Brain microvascular endothelial cell (primary cell): ENCODE results near the gene JAG1.

ENCODE experiments used
- DNase-seq: peaks from one replicate; pipeline ENCODE4 v3.0.0-alpha.2; 2020
- H3K27ac ChIP-seq: fragments of 250-450 bp; sonication (Bioruptor Pico); 2 replicates; pipeline ENCODE4 v1.5.1; 2020; ENCODE audit warnings: mild to moderate bottlenecking, moderate library complexity
- H3K27me3 ChIP-seq: fragments of 250-450 bp; sonication (Bioruptor Pico); replicated peaks from 2 replicates; pipeline ENCODE4 v1.5.1; 2020; ENCODE audit warnings: mild to moderate bottlenecking
- H3K36me3 ChIP-seq: fragments of 250-450 bp; sonication (Bioruptor Pico); replicated peaks from 2 replicates; pipeline ENCODE4 v1.5.1; 2020; ENCODE audit warnings: mild to moderate bottlenecking
- H3K4me3 ChIP-seq: 2 replicates; pipeline ENCODE4 v1.5.1; 2011; ENCODE audit warnings: low read depth, mild to moderate bottlenecking, control low read depth, low read length, moderate library complexity
- in situ Hi-C: cut with HindIII; loops from 2 replicates; pipeline ENCODE4 v1.10.0; 2017; ENCODE audit warnings: low sequenced_read_pairs, low pct_ligation_motif_present
- TF ChIP-seq, protein P1 (sequence below): IDR thresholded peaks from 2 replicates; pipeline ENCODE4 v1.5.1; 2011; ENCODE audit warnings: low read depth, mild to moderate bottlenecking, moderate library complexity, low read length, control low read depth, inconsistent platforms; ENCODE audit errors: missing control alignments

JAG1 gene

DNA sequence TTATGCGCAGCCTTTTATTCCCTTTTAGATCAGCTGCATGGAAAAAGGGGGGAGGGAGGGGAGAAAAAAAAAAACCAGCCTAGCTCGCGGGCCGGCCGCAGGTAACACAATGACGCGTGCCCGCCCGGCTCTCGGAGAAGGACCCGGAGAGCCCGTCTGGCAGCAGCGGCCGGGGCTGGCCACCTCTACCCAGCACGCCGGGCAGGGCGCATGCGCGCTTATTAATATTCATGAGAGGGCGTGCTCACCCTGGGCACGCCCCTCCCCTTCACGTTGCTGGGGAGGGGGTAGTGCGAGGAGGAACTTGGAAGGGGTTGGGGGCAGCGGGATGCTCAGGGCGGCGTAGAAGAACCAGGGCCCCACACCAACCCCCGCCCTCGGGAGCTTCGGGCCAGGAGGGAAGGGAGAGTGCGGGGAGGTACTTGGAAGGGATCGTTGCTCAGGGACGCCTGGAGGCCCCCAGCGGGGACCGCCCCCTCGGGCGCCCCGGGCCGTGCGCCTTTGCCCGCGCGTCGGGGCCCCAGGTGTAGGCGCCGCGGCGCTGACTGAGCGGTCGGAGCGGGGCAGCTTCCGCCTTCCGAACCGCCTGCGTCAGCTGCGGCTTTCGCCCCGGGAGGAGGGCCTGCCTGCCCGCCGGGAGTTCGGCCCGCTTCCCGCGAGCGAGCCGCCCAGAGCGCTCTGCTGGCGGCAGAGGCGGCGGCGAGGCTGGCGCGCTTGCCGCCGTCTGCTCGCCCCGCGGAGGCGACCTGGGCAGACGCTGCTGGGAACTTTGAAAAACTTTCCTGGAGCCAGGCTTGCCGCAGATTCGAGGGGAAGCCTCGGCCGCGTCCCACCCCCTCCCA is at the start of gene JAG1:
JAG1 (minus strand) TSS at position 158 of the 842 bp plus-strand sequence. CDS start 469 bp downstream, outside the sequence.
- in situ Hi-C loops, result no loop called here
- Histone ChIP-seq H3K27me3 (no peaks in the 10 kb centered on the region), H3K36me3 (peaks cover 13% of the 10 kb centered on the region), H3K27ac (peak within 1 kb of the TSS; percentile 97), H3K4me3 (peak within 1 kb of the TSS; percentile 86)
- DNase-seq, result peak; percentile 92
- TF ChIP-seq, protein P1, sequence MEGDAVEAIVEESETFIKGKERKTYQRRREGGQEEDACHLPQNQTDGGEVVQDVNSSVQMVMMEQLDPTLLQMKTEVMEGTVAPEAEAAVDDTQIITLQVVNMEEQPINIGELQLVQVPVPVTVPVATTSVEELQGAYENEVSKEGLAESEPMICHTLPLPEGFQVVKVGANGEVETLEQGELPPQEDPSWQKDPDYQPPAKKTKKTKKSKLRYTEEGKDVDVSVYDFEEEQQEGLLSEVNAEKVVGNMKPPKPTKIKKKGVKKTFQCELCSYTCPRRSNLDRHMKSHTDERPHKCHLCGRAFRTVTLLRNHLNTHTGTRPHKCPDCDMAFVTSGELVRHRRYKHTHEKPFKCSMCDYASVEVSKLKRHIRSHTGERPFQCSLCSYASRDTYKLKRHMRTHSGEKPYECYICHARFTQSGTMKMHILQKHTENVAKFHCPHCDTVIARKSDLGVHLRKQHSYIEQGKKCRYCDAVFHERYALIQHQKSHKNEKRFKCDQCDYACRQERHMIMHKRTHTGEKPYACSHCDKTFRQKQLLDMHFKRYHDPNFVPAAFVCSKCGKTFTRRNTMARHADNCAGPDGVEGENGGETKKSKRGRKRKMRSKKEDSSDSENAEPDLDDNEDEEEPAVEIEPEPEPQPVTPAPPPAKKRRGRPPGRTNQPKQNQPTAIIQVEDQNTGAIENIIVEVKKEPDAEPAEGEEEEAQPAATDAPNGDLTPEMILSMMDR, result no peak

DNA sequence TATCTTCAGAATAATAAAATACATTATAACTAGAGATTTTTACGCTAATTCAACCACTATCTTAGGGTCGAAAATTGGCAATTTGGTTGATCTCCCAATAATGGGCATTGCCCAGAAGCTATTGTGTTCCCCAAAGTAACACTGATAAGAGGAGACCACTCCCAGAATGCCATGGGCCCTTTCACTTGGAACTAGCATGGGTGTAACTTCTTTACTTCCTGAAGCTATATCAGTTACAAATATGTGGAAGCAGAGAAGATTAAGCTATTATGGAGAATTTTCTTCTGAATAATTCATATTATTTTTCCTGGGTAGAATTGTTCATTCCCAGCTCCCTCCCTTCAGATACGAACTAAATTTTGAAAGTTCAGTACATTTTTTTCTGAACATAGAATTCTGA is 48.2 kb upstream of the JAG1 start:
- TF ChIP-seq, protein P1, result no peak
- no peaks in the 10 kb centered on the region for H3K36me3 ChIP-seq
- H3K4me3 ChIP-seq, result no peak overlapping the region
- H3K27me3 ChIP-seq, result no peaks in the 10 kb centered on the region
- DNase-seq, result no peak
- no peak overlapping the region for H3K27ac ChIP-seq
- in situ Hi-C loops, result no loop called here

DNA sequence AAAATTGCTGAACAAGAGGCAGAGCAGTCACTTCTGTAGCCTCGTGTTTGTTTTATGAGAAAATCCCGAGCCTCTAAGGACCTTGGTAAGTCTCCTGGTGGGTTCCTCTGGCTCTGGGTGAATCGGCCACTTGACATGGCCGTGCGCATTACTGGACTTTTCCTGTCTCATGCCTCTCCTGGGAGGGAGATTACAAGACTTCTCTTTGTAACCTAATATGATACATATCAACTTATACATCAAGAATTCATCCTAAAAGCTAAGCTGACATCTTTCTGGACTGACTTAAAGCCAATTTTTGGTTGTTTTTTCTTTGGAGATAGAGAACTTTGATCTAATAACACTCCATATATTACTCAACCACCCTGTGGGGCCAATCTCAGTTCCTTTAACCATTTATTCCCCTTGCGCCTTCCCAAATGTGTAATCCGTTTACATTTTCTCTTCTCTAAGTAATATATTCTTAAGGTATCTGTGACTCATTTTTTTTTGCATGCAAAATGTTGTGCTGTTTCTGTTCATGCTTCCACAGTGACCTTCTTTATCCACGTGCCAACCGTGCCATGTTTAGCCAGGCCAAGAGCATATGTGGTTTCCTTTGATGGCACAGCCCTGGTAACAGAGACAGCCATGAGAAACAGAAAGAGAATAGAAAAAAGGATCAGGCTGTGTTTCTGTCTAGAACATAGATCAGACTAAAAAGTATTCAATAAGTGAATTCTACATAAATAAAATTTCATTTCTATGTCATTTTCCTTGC is 47.5 kb upstream of the JAG1 start:
- DNase-seq, result peak; percentile 57
- Histone ChIP-seq H3K36me3 (no peaks in the 10 kb centered on the region), H3K27ac (peak overlapping the region; percentile 31), H3K4me3 (no peak overlapping the region), H3K27me3 (no peaks in the 10 kb centered on the region)
- in situ Hi-C loops, result no loop called here
- TF ChIP-seq, protein P1, result no peak

DNA sequence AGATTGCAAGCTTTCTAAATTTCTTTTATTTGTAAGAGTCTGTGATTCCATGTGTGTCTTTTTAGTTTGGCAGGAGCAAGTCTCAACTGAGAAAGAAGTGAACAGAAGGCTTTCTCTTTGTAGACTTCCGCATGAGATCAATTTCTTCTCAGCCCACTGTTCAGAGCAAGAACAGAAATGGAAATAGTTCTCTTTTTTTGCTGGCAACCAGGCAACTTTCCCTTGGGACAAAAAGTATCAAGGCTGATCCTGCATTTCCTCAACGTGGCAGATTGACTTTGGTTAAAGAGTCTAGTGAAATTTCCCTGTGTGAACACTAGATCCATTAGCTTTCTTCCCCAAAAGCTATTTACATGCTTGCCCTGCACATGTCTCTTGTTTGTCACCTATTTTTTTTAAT is 46.8 kb upstream of the JAG1 start:
- no peaks in the 10 kb centered on the region for H3K27me3 ChIP-seq
- H3K36me3 ChIP-seq, result no peaks in the 10 kb centered on the region
- H3K4me3 ChIP-seq, result no peak overlapping the region
- DNase-seq, result no peak
- H3K27ac ChIP-seq, result peak overlapping the region; percentile 31
- in situ Hi-C loops, result no loop called here
- TF ChIP-seq, protein P1, result no peak

DNA sequence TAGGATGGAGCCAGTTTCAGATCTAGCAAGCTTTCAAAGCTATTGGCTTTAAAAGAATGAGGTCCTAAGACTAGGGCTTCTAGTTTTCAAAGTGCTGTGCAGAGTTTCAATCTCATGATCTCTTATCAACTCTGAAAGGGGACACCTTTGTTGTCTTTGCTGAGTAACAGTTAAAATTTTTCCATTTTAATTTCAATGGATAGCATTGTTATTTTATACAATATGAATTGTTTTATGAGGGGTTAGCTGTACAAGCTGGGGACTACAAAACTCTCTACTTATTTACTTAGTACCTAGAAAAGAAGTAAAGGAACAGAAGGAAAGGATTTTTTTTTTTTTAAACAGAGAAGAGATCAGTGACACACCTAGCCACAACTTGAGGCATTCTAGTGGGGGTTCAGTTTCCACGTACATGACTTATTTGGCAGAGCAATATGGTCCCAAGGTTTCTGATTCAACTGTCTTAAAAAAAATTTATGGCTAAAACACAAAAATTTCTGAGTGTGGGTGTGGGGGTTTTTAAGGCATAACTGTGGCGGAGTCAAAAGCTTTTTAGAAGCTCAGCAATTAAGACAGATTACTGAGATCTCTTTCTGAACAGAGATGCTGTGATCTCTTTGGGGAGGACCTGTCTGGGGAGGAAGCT is 46.1 kb upstream of the JAG1 start:
- no peak overlapping the region for H3K27ac ChIP-seq
- H3K27me3 ChIP-seq, result no peaks in the 10 kb centered on the region
- no peak overlapping the region for H3K4me3 ChIP-seq
- H3K36me3 ChIP-seq, result no peaks in the 10 kb centered on the region
- DNase-seq, result no peak
- TF ChIP-seq, protein P1, result no peak
- in situ Hi-C loops, result no loop called here
